Measurements from ENCODE around the gene MAMDC4. TPM values are rescaled to one million over a fixed set of nuclear protein-coding genes. Genes with fewer than 3 reads are reported as not detected.
"Not testable (repeated sequence)": the region's sequence is repeated elsewhere in the genome, so short reads cannot be mapped to it uniquely, and the experiment has no call there.

Gene MAMDC4
- polyA plus RNA-seq, 1 donor (not counting 4 experiments of a cell fraction or from before 2014, with no cell fraction given), result 0.49 TPM

DNA sequence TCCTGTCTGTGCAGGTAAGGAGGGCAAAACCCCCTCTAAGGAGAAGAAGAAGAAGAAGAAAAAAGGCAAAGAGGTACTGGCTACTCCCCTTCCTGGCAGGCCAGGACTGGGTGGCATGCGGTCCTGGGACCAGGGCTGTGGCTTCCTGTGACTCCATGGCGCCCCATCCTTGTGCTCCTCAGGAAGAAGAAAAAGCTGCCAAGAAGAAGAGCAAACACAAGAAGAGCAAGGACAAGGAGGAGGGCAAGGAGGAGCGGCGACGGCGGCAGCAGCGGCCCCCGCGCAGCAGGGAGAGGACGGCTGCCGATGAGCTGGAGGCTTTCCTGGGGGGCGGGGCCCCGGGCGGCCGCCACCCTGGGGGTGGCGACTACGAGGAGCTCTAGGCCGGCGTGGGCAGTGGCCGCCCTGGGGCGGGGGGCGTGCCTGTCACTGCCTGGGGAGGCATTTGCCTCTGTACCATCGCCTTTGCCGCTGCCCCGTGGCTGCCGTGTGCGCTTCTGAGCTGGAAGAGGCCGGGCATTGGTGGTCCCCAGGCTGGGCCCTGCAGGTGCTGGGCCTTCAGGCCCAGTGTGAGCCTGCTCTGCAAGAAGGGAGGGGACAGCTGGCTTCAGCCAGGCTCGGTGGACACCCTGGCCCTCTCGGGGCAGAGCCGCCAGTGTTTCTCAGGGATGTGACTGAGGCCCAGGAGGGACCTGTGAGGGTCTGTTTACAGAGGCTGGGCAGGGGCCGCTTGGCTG lies 11.8 kb upstream of the MAMDC4 start:
- no peak for DNase-seq (ENCODE audit: low read depth, low spot score)
- Histone ChIP-seq H3K36me3 (ENCODE audit: control insufficient read depth in 2 of 2, extremely low read depth in 1 of 2, insufficient read depth in 2 of 2, low read length in 2 of 2) (peaks cover 0 to 11% of the 10 kb centered on the region in 2 experiments), H4K20me1 (ENCODE audit: control insufficient read depth, extremely low read depth, insufficient read depth, low read length) (no peaks in the 10 kb centered on the region), H3K27me3 (ENCODE audit: control insufficient read depth, extremely low read depth, insufficient read depth, low read length) (peaks cover 13% of the 10 kb centered on the region), H3K9me3 (ENCODE audit: control insufficient read depth, low read depth, low read length) (no peaks in the 10 kb centered on the region), H3K27ac (ENCODE audit: control insufficient read depth, insufficient read depth, low read length) (no peak overlapping the region), H3K9ac (ENCODE audit: control insufficient read depth, extremely low read depth, insufficient read depth, low read length) (no peak overlapping the region), H3K4me3 (ENCODE audit: control insufficient read depth in 2 of 3, extremely low read depth in 1 of 3, insufficient read depth in 2 of 3, low read depth in 1 of 3, low read length in 3 of 3) (no peak overlapping the region), H2AFZ (ENCODE audit: control insufficient read depth, low read length) (no peak overlapping the region), H3K9me1 (ENCODE audit: control insufficient read depth, extremely low read depth, insufficient read depth, low read length) (no peaks in the 10 kb centered on the region), H3K4me1 (ENCODE audit: control insufficient read depth, extremely low read depth, insufficient read depth, low read length) (peaks cover 9% of the 10 kb centered on the region), H3K4me2 (ENCODE audit: control insufficient read depth, extremely low read depth, insufficient read depth, low read depth, low read length) (no peak overlapping the region), H3K79me2 (ENCODE audit: control insufficient read depth, insufficient read depth, low read length) (no peaks in the 10 kb centered on the region)
- no peak for TF ChIP-seq CTCF (optimal IDR thresholded peaks at IDR 0.05 in 1 of 3, IDR thresholded peaks at IDR 0.05 in 1 of 3, conservative IDR thresholded peaks at IDR 0.05 in 1 of 3; ENCODE audit: extremely low read depth in 1 of 3, insufficient read depth in 2 of 3, low read length in 3 of 3)
- TF ChIP-seq EZH2 (IDR thresholded peaks at IDR 0.05; ENCODE audit: low read length), result no peak
- FAIRE-seq, result no peak
- dilution Hi-C loops (cut with MboI; ENCODE audit: extremely low pct_ligation_motif_present, low sequenced_read_pairs), result no loop called here

DNA sequence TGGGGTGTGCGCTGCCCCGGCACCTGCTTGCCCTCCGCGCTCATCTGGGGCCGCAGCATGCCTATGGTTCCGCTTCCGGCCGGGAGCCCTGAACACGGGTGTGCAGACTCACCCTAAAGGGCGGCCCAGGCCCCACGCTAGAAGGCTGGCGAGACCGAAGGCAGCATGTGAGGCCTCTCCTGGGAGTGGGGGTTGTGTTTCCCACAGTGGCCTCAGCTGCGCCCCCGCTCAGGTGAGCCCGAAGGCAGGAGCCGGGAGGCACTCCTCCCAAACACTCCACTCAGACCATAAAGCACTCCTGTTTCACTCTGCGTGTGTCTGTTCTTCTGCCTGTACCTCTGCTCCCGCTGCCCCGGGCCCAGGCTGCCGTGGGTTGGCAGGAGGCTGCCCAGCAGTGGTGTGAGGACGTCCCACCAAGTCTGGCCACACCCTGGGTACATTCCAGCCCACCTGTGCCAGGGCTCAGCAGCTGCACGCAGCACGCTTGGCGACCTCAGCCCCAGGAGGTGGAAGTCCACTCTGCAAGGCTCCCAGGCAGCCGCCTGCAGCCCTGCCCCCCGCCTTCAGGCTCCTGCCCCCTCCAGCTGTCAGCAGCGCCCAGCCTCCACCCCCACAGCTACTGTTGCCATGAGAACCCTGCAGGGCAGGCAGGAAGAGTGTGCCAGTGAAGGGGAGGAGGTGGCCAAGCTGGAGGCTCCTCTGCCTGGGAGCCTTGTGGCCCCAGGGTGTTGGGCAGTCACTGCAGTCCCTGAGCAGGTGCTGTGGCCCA lies 11.1 kb upstream of the MAMDC4 start:
- dilution Hi-C loops (cut with MboI; ENCODE audit: extremely low pct_ligation_motif_present, low sequenced_read_pairs), result no loop called here
- Histone ChIP-seq H3K27me3 (ENCODE audit: control insufficient read depth, extremely low read depth, insufficient read depth, low read length) (peaks cover 21% of the 10 kb centered on the region), H2AFZ (ENCODE audit: control insufficient read depth, low read length) (no peak overlapping the region), H3K36me3 (ENCODE audit: control insufficient read depth in 2 of 2, extremely low read depth in 1 of 2, insufficient read depth in 2 of 2, low read length in 2 of 2) (peaks cover 0 to 9% of the 10 kb centered on the region in 2 experiments), H3K4me1 (ENCODE audit: control insufficient read depth, extremely low read depth, insufficient read depth, low read length) (peaks cover 9% of the 10 kb centered on the region), H3K9ac (ENCODE audit: control insufficient read depth, extremely low read depth, insufficient read depth, low read length) (no peak overlapping the region), H3K4me3 (ENCODE audit: control insufficient read depth in 2 of 3, extremely low read depth in 1 of 3, insufficient read depth in 2 of 3, low read depth in 1 of 3, low read length in 3 of 3) (no peak overlapping the region), H3K9me1 (ENCODE audit: control insufficient read depth, extremely low read depth, insufficient read depth, low read length) (no peaks in the 10 kb centered on the region), H3K79me2 (ENCODE audit: control insufficient read depth, insufficient read depth, low read length) (no peaks in the 10 kb centered on the region), H3K9me3 (ENCODE audit: control insufficient read depth, low read depth, low read length) (no peaks in the 10 kb centered on the region), H3K27ac (ENCODE audit: control insufficient read depth, insufficient read depth, low read length) (no peak overlapping the region), H4K20me1 (ENCODE audit: control insufficient read depth, extremely low read depth, insufficient read depth, low read length) (no peaks in the 10 kb centered on the region), H3K4me2 (ENCODE audit: control insufficient read depth, extremely low read depth, insufficient read depth, low read depth, low read length) (no peak overlapping the region)
- TF ChIP-seq CTCF (optimal IDR thresholded peaks at IDR 0.05 in 1 of 3, IDR thresholded peaks at IDR 0.05 in 1 of 3, conservative IDR thresholded peaks at IDR 0.05 in 1 of 3; ENCODE audit: extremely low read depth in 1 of 3, insufficient read depth in 2 of 3, low read length in 3 of 3), result no peak
- no peak for TF ChIP-seq EZH2 (IDR thresholded peaks at IDR 0.05; ENCODE audit: low read length)
- DNase-seq (ENCODE audit: low read depth, low spot score) (no peak), FAIRE-seq (no peak)

DNA sequence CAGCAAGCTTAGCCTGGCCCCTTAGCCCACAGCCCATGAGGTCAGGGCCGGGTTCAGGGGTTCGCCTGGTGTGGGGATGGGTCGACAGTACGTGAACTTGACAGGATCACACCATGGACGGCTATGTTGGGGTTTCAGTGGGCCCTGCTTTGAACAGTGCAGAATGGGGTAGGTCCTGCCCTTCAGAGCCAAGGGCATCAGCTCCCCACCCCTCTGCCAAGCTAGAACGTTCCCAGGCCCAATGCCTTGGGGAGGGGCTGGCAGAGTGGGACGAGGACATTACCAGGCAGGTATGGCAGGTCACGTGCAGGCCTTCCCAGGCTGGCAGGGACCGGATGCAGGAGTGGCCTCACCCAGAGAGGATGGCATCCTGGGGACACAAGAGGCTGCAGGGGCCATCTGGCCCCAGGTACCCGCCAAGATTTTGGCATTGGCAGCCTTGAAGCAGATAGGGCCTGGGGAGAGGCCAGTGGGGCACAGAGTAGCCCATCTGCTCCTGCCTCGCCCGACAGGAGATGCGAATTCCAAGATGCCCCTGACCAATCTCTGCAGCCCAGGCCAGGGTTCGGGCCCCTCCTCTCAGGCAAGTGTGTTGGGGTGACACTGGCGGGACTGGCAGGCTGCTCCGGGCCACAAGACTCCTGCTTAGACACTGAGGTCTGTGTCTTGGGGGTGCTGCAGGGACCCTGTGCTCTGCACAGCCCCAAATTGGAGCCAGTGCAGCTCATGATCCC lies 10.3 kb upstream of the MAMDC4 start:
- DNase-seq (ENCODE audit: low read depth, low spot score); H3K9me3 ChIP-seq (ENCODE audit: control insufficient read depth, low read depth, low read length); H3K36me3 ChIP-seq (ENCODE audit: control insufficient read depth in 2 of 2, extremely low read depth in 1 of 2, insufficient read depth in 2 of 2, low read length in 2 of 2); FAIRE-seq; H4K20me1 ChIP-seq (ENCODE audit: control insufficient read depth, extremely low read depth, insufficient read depth, low read length); H3K9me1 ChIP-seq (ENCODE audit: control insufficient read depth, extremely low read depth, insufficient read depth, low read length); H3K27ac ChIP-seq (ENCODE audit: control insufficient read depth, insufficient read depth, low read length); H3K4me3 ChIP-seq (ENCODE audit: control insufficient read depth in 2 of 3, extremely low read depth in 1 of 3, insufficient read depth in 2 of 3, low read depth in 1 of 3, low read length in 3 of 3); H3K9ac ChIP-seq (ENCODE audit: control insufficient read depth, extremely low read depth, insufficient read depth, low read length); H3K4me1 ChIP-seq (ENCODE audit: control insufficient read depth, extremely low read depth, insufficient read depth, low read length); H3K79me2 ChIP-seq (ENCODE audit: control insufficient read depth, insufficient read depth, low read length); H2AFZ ChIP-seq (ENCODE audit: control insufficient read depth, low read length); dilution Hi-C loops (cut with MboI; ENCODE audit: extremely low pct_ligation_motif_present, low sequenced_read_pairs): not testable (repeated sequence)
- Histone ChIP-seq H3K4me2 (ENCODE audit: control insufficient read depth, extremely low read depth, insufficient read depth, low read depth, low read length) (peak overlapping the region; percentile 70), H3K27me3 (ENCODE audit: control insufficient read depth, extremely low read depth, insufficient read depth, low read length) (peaks cover 28% of the 10 kb centered on the region)

Measured in keratinocyte (primary cell).